Measurements from ENCODE around the gene LAMB2.

The LAMB2 gene

DNA sequence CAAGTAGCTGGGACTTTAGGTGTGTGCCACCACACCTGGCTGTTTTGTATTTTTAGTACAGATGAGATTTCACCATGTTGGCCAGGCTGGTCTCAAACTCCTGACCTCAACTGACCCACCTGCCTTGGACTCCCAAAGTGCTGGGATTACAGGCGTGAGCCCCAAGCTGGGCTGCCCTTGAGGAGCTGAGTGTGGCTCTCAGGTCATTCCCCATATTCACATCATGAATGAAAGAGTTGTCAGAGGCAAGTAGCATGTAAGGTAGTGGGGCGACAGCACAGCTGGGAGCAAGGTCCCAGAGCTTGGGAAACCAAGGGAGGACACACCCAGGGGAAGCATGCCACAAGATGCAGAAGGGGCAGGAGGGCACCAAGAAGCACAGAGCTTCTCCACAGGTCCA lies 28.3 kb upstream of the LAMB2 start:
- DNase-seq = no peak

DNA sequence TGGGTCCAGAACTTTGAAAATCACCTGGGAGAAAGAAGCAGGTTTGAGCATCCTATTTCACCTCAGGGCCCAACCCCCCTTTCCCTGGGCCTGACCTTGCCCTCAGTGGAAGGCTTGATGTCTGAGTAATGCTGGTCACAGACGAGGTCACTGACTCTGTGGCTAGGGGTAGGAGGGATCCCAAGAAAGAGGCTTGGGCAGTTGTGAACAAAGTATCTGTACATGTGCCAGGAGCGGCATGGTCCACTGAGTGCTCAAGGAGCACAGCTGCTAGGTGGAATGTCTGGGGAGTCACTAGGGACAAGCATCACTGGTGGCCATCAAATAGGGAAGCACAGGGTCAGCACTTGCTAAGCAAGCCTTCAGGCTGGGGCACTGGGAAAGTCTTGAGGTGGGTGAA lies 25.9 kb upstream of the LAMB2 start:
- no peak for DNase-seq

DNA sequence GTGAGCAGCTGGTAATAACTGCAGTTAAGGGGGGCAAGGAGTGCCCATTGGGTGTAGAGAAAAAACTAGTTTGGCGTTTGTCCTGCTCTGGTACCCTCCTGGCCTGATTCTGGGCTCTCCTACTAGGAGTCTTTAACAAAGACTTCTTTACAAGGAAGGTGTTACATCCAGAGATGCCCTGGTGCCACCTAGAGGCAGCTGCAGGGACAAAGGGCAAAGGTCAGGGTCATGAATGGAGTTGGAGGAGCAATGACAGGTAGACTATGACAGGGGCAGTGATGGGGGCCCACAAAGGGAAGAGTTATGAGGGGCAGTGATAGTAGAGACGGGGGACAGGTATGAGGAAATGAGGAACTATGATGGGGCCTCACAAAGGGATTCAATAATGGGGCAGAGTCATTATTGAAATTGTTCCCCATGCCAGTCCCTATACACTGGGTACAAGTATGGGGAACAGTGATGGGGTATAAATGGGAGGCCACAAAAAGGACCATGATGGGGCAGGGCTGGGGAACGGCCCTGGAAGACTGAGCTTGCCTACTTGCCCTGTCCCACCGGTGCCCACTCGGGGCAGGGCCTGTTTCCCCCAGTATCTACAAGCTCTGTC lies 25.4 kb upstream of the LAMB2 start:
- peak; percentile 1 for DNase-seq

- DNase-seq = no peak
Measured at GRCh38 chr3:49157289-49157688, 24.4 kb upstream of the LAMB2 start.

DNA sequence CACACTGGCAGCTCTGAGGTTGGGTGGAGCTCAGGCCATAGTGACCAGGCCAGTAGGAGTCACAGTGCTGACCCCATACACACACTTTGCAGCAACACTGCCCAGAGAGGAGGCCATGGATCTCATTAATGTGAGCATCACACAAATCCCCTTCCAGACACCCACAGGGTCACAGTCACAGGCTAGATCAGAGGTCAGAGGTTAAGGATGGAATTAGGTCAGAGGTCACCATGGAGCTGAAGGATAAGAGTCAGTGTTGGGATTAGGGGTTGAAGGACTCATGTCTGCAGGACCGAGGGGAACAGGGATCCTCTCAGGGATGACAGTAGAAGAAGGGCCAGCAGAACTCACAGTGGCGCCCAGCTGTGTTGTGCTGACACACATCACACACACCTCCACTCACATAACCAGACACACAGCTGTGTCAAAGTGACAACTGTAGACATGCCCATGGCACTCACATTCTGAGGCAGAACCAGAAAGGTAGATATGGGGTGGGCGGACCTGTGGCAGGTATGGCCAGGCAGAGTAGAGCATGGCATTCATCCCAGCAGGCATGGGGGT lies 20.6 kb upstream of the LAMB2 start:
- DNase-seq = no peak

GRCh38 chr3:49151610-49152009 lies 18.8 kb upstream of the LAMB2 start:
- no peak for DNase-seq

DNA sequence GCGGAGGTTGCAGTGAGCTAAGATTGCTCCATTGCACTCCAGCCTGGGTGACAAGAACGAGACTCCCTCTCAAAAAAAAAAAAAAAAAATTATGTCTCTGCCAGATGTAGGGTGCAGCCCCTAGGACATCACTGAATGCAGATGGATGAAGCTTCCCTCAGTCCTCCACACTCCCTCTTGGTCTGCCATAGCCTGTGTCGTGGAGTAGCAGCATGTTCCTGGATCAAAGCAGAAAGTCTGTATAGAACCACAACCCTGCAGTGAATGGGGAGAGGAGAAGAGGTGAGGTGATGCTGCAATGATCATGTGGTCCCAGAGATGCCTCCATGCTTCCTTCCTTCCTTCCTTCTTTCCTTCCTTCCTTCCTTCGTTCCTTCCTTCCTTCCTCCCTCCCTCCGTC lies 15.3 kb upstream of the LAMB2 start:
- no peak for DNase-seq

DNA sequence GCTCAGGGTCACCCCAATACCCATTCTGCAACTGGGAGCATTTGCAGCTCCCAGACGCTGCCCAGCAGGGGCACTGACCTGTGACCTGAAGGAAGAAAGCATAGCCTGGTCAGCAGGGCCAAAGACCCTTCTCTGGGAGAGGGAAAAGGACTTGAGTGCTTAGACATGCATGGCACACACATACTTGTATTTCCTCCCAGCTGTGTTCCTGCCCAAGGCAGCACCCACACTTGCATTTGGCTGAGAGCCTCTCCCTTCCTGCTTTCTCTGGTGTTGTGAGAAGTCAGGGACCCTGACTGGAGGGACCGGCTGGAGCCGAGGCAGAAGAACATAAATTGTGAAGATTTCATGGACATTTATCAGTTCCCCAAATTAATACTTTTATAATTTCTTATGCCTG lies 7.2 kb upstream of the LAMB2 start:
- no peak for DNase-seq

- DNase-seq = no peak
Measured at GRCh38 chr3:49135499-49135898, 2.6 kb upstream of the LAMB2 start.

- DNase-seq = no peak
Measured at GRCh38 chr3:49134471-49135265, 1.8 kb upstream of the LAMB2 start.

- no peak for DNase-seq
Measured at GRCh38 chr3:49133226-49133951, 539 bp upstream of the LAMB2 start.

GRCh38 chr3:49132073-49132436 lies 795 bp downstream of the LAMB2 start:
- no peak for DNase-seq

GRCh38 chr3:49131576-49131975 lies 1.3 kb downstream of the LAMB2 start:
- no peak for DNase-seq

DNA sequence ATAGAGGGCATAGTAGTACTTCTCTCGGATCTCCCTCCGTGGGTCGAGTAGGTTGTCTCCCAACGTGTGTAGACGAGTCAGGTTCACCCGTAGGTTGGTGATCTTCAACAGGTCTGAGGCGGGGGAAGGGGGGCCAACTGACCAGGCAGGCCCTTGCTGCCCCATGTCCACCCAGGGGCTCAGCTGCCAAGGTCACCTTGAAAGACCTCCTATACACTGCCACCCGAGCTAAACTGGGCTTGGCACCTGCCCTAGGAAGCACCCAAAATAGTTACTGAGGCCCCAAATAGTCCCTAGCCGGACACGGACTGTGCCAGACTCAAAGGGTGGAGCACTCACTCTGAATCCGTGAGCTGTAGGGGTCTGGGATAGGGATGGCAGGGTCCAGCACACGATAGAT lies 1.8 kb downstream of the LAMB2 start:
- no peak for DNase-seq

GRCh38 chr3:49124991-49125670 lies 7.7 kb downstream of the LAMB2 start:
- DNase-seq = no peak

- no peak for DNase-seq
Measured at GRCh38 chr3:49124203-49124602, 8.6 kb downstream of the LAMB2 start.

DNA sequence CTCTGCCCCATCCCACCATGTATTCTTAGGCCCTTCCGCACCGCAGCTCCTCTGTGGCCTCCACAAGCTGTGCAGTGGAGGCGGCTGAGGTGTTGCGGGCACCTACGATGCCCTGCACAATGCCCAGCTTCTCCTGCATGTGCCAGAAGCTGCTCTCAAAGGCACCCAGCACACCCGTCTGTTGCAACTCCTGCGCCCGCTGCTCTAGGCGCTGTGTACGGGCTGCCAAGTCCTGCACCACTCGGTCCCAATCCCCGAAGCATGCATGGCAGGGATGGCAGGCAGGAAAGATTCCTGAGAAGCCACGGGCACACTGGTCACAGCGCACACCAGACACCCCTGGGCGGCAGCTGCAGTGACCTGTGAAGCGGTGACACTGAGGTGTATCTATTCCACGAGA lies 9.2 kb downstream of the LAMB2 start:
- no peak for DNase-seq

GRCh38 chr3:49122886-49123545 lies 9.8 kb downstream of the LAMB2 start:
- DNase-seq = no peak

GRCh38 chr3:49122451-49122850 lies 10.4 kb downstream of the LAMB2 start:
- DNase-seq = no peak

DNA sequence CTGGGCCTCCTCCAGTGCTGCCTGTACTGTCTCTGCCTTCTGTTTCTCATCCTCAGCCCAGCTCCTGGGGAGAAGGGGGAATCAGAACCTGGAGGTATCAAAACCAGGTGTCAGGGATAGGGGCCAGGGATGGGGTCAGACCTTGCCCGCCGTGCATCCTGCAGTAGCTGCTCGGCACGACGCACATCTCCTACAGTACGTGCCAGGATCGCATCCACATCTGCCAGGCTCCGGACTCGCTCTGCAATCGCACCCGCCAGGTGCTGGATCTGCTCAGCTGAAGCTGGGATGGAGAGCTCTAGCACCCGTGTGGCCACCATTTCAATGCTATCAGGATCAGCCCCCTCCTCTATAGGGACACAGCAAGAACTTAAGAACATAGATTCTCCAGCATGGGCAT lies 10.8 kb downstream of the LAMB2 start:
- no peak for DNase-seq

GRCh38 chr3:49121132-49121736 lies 11.6 kb downstream of the LAMB2 start:
- DNase-seq = no peak

GRCh38 chr3:49120438-49121131 lies 12.3 kb downstream of the LAMB2 start, which contains the start of gene USP19:
TSS of gene USP19 (minus strand) at chr3:49120823. CDS start at chr3:49119145, 1,678 bp downstream.
- DNase-seq = peak; percentile 62
